Sigmoid colon (tissue), 7 donors: ENCODE measurements around the gene WNT3. TPM values are rescaled to one million over a fixed set of nuclear protein-coding genes. Genes with fewer than 3 reads are reported as not detected.

Experiments used
- DNase-seq: peaks from one replicate; pipeline ENCODE4 v3.0.0-alpha.2; 2019
- H3K27ac ChIP-seq, 4 donors: fragments of 200-600 bp; sonication (generic); one replicate each; pipeline ENCODE4 v1.5.1; 2016 to 2019; ENCODE audit warnings: mild to moderate bottlenecking in 1 of 4
- H3K27me3 ChIP-seq, 3 donors: fragments of 200-600 bp; sonication (generic); one replicate each; pipeline ENCODE4 v1.5.1; 2019; ENCODE audit warnings: mild to moderate bottlenecking in 1 of 3
- H3K36me3 ChIP-seq, 4 donors: fragments of 200-600 bp; sonication (generic); one replicate each; pipeline ENCODE4 v1.5.1; 2016 to 2019
- H3K4me1 ChIP-seq, 4 donors: fragments of 200-600 bp; sonication (generic); one replicate each; pipeline ENCODE4 v1.5.1; 2017 to 2019
- H3K4me3 ChIP-seq, 4 donors: fragments of 200-600 bp; sonication (generic); one replicate each; pipeline ENCODE4 v1.5.1; 2017 to 2019; ENCODE audit warnings: mild to moderate bottlenecking in 2 of 4, moderate library complexity in 1 of 4
- H3K9me3 ChIP-seq, 4 donors: fragments of 200-600 bp in 3 of 4; sonication (generic) in 3 of 4; one replicate each; pipeline versions ENCODE4 v1.5.1 to v1.6.1; 2013 to 2019
- CTCF ChIP-seq, 4 experiments: fragments of 450-650 bp in 3 of 4; fragments of 200-600 bp in 1 of 4; IDR thresholded peaks; one replicate each; pipeline ENCODE4 v1.5.1; 2016 to 2019; ENCODE audit warnings: antibody characterized with exemption in 4 of 4, mild to moderate bottlenecking in 3 of 4, moderate library complexity in 2 of 4
- EP300 ChIP-seq, 4 donors: sonication (generic); formaldehyde crosslinking; IDR thresholded peaks; one replicate each; pipeline ENCODE4 v1.6.1; 2017; ENCODE audit warnings: antibody characterized with exemption in 4 of 4
- POLR2A ChIP-seq, 2 donors: fragments of 450-650 bp; IDR thresholded peaks; one replicate each; pipeline ENCODE4 v1.6.1; 2016; ENCODE audit warnings: antibody characterized with exemption in 2 of 2, mild to moderate bottlenecking in 2 of 2, moderate library complexity in 2 of 2
- POLR2AphosphoS5 ChIP-seq, 4 donors: sonication (generic); formaldehyde crosslinking; IDR thresholded peaks; one replicate each; pipeline ENCODE4 v1.6.1; 2017; ENCODE audit warnings: antibody characterized with exemption in 4 of 4
- WGBS, 2 donors: extraction: QIAGEN DNeasy Blood & Tissue Kit; methylation state at CpG; one replicate each; pipeline ENCODE4 v1.1.7; 2013; 5-methylcytosine and 5-hydroxymethylcytosine counted together
- intact Hi-C: fragments of 100-400 bp; cut with DNase I; formaldehyde crosslinking; loops from one replicate; pipeline ENCODE4 v1.15.1; 2023
- polyA plus RNA-seq, 3 donors: library from polyadenylated mRNA; stranded (reverse); fragments of 200-250 nt; gene quantifications; one replicate each; pipeline ENCODE4 v1.2.3, GENCODE V29; 2013
- total RNA-seq, 4 donors: library from RNA; depleted of rRNA; stranded (reverse); fragments of >200 nt; gene quantifications; one replicate each; pipeline ENCODE4 v1.1.0, GENCODE V29; 2016
- donor health status: healthy with polysubstance abuse.
- donor health status: Bipolar disorder and iron deficiency.
- donor health status: healthy.

The WNT3 gene
- total and polyA plus RNA-seq, 7 donors: under 0.01 to 0.71 (median 0.52) TPM; not detected in 1

GRCh38 chr17:46832945-46833839 is 14.7 kb upstream of the WNT3 start:
- TF ChIP-seq EP300 (IDR thresholded peaks at IDR 0.05): no peak
- no peak for TF ChIP-seq CTCF (IDR thresholded peaks at IDR 0.05)
- no peak for TF ChIP-seq POLR2AphosphoS5 (IDR thresholded peaks at IDR 0.05)
- no peak for TF ChIP-seq POLR2A (IDR thresholded peaks at IDR 0.05)
- WGBS, 2 donors: 70 to 76% methylated on average over 17 of the region's 17 CpGs

GRCh38 chr17:46832331-46832821 is 13.9 kb upstream of the WNT3 start:
- Histone ChIP-seq H3K36me3 (no peaks in the 10 kb centered on the region), H3K27me3 (no peaks in the 10 kb centered on the region), H3K4me3 (no peak overlapping the region), H3K4me1 (no peaks in the 10 kb centered on the region), H3K27ac (no peak overlapping the region), H3K9me3 (peaks cover 0 to 1% (median 0%) of the 10 kb centered on the region in 4 donors)
- TF ChIP-seq EP300 (IDR thresholded peaks at IDR 0.05): no peak
- TF ChIP-seq POLR2A (IDR thresholded peaks at IDR 0.05): no peak
- no peak for TF ChIP-seq POLR2AphosphoS5 (IDR thresholded peaks at IDR 0.05)
- no peak for TF ChIP-seq CTCF (IDR thresholded peaks at IDR 0.05)
- intact Hi-C loops: no loop called here
- DNase-seq: no peak
- 70 to 74% methylated on average over 11 of the region's 11 CpGs for WGBS, 2 donors

More at GRCh38 chr17:46832945-46833839, 14.7 kb upstream of the WNT3 start:
- no peaks in the 10 kb centered on the region for H3K9me3 ChIP-seq
- intact Hi-C loops: no loop called here
- no peaks in the 10 kb centered on the region for H3K27me3 ChIP-seq
- H3K27ac ChIP-seq: no peak overlapping the region
- no peaks in the 10 kb centered on the region for H3K4me1 ChIP-seq
- H3K36me3 ChIP-seq: no peaks in the 10 kb centered on the region
- H3K4me3 ChIP-seq: no peak overlapping the region
- DNase-seq: no peak

- no peaks in the 10 kb centered on the region for H3K36me3 ChIP-seq
- DNase-seq: no peak
- TF ChIP-seq EP300 (IDR thresholded peaks at IDR 0.05) (no peak), POLR2A (IDR thresholded peaks at IDR 0.05) (no peak), CTCF (IDR thresholded peaks at IDR 0.05) (no peak), POLR2AphosphoS5 (IDR thresholded peaks at IDR 0.05) (no peak)
- H3K27me3 ChIP-seq: no peaks in the 10 kb centered on the region
- intact Hi-C loops: no loop called here
- no peak overlapping the region for H3K27ac ChIP-seq
- 73 to 79% methylated on average over 14 of the region's 14 CpGs for WGBS, 2 donors
- H3K4me1 ChIP-seq: no peaks in the 10 kb centered on the region
- H3K4me3 ChIP-seq: no peak overlapping the region
- H3K9me3 ChIP-seq: peaks cover 0 to 2% (median 0%) of the 10 kb centered on the region in 4 donors
Measured at GRCh38 chr17:46831573-46832330, 13.3 kb upstream of the WNT3 start.

GRCh38 chr17:46827274-46827673 is 8.8 kb upstream of the WNT3 start:
- TF ChIP-seq POLR2AphosphoS5 (IDR thresholded peaks at IDR 0.05) (no peak), POLR2A (IDR thresholded peaks at IDR 0.05) (no peak)

GRCh38 chr17:46826116-46826515 is 7.6 kb upstream of the WNT3 start:
- no peaks in the 10 kb centered on the region for H3K36me3 ChIP-seq
- TF ChIP-seq CTCF (IDR thresholded peaks at IDR 0.05) (no peak), POLR2AphosphoS5 (IDR thresholded peaks at IDR 0.05) (no peak), EP300 (IDR thresholded peaks at IDR 0.05) (no peak), POLR2A (IDR thresholded peaks at IDR 0.05) (no peak)
- H3K4me3 ChIP-seq: no peak overlapping the region
- no peaks in the 10 kb centered on the region for H3K4me1 ChIP-seq
- peaks cover 17 to 28% (median 19%) of the 10 kb centered on the region in 3 donors for H3K27me3 ChIP-seq
- peaks cover 0 to 2% (median 0%) of the 10 kb centered on the region in 4 donors for H3K9me3 ChIP-seq
- 64 to 76% methylated on average over 1 of the region's 1 CpG for WGBS, 2 donors
- intact Hi-C loops: no loop called here
- no peak for DNase-seq
- H3K27ac ChIP-seq: no peak overlapping the region

More at GRCh38 chr17:46827274-46827673, 8.8 kb upstream of the WNT3 start:
- H3K36me3 ChIP-seq: no peaks in the 10 kb centered on the region
- peaks cover 0 to 2% (median 0%) of the 10 kb centered on the region in 4 donors for H3K9me3 ChIP-seq
- no peaks in the 10 kb centered on the region for H3K4me1 ChIP-seq
- intact Hi-C loops: no loop called here
- peaks cover 5 to 16% (median 7%) of the 10 kb centered on the region in 3 donors for H3K27me3 ChIP-seq
- no peak for DNase-seq
- WGBS, 2 donors: 91 to 95% methylated on average over 2 of the region's 2 CpGs
- no peak overlapping the region for H3K27ac ChIP-seq
- no peak overlapping the region for H3K4me3 ChIP-seq
